Posterior cingulate gyrus (tissue), 11 donors: ENCODE measurements around the gene AKNA.
A peak's percentile ranks its signal among the peaks of the same experiment; 100 is the strongest.
"Not testable (repeated sequence)": the region's sequence is repeated elsewhere in the genome, so short reads cannot be mapped to it uniquely, and the experiment has no call there.

Experiments
- DNase-seq, 10 donors: peaks; one replicate each; pipeline versions ENCODE4 v3.0.0 to v3.0.0-alpha.2; 2020 to 2021; ENCODE audit warnings: mixed read lengths in 3 of 10
- intact Hi-C: fragments of 100-400 bp; cut with DNase I; formaldehyde crosslinking; loops from one replicate; pipeline ENCODE4 v1.15.1; 2023

AKNA gene

GRCh38 chr9:114347675-114348074, 40.1 kb downstream of the AKNA start:
- DNase-seq, result peak in 9 of 10 donors; percentile 44 to 96 (median 70)
- intact Hi-C loops, result loop anchor here (10.0 kb wide), 1 partner anchor 237 kb away; the partner anchor contains the start of gene ATP6V1G1

GRCh38 chr9:114346146-114346545, 41.6 kb downstream of the AKNA start:
- DNase-seq, result peak in 1 of 10 donors; percentile 43
- intact Hi-C loops, result loop anchor here (10.0 kb wide), 1 partner anchor 239 kb away; the partner anchor contains the start of gene ATP6V1G1

- intact Hi-C loops, result loop anchor here (10.0 kb wide), 1 partner anchor 239 kb away; the partner anchor contains the start of gene ATP6V1G1
- DNase-seq, result no peak
These were observed 42.2 kb downstream of the AKNA start for GRCh38 chr9:114345493-114346065.

- intact Hi-C loops, result loop anchor here (10.0 kb wide), 1 partner anchor 240 kb away; the partner anchor contains the start of gene ATP6V1G1
- DNase-seq, result no peak
These were observed 43.1 kb downstream of the AKNA start for GRCh38 chr9:114344692-114345091.

- intact Hi-C loops, result loop anchor here (10.0 kb wide), 1 partner anchor 241 kb away; the partner anchor contains the start of gene ATP6V1G1
- peak in 1 of 10 donors; percentile 67 for DNase-seq
These were observed 43.6 kb downstream of the AKNA start for GRCh38 chr9:114344188-114344566.

GRCh38 chr9:114343471-114344187, 44.2 kb downstream of the AKNA start:
- intact Hi-C loops, result loop anchor here (10.0 kb wide), 1 partner anchor 241 kb away; the partner anchor contains the start of gene ATP6V1G1
- DNase-seq, result peak in 1 of 10 donors; percentile 66

GRCh38 chr9:114342755-114343440, 44.9 kb downstream of the AKNA start:
- no peak for DNase-seq
- intact Hi-C loops, result loop anchor here (10.0 kb wide), 1 partner anchor 242 kb away; the partner anchor contains the start of gene ATP6V1G1

GRCh38 chr9:114341991-114342390, 45.8 kb downstream of the AKNA start:
- DNase-seq, result no peak
- intact Hi-C loops, result loop anchor here (10.0 kb wide), 1 partner anchor 243 kb away; the partner anchor contains the start of gene ATP6V1G1

- intact Hi-C loops, result loop anchor here (10.0 kb wide), 1 partner anchor 244 kb away; the partner anchor contains the start of gene ATP6V1G1
These were observed 46.5 kb downstream of the AKNA start for GRCh38 chr9:114341152-114341830.

GRCh38 chr9:114339130-114339908, 48.5 kb downstream of the AKNA start:
- intact Hi-C loops, result loop anchor here (2.0 kb wide), 1 partner anchor 313 kb away; no protein-coding TSS in a partner anchor
- peak in 6 of 10 donors; percentile 37 to 93 (median 60) for DNase-seq

More at GRCh38 chr9:114341152-114341830, 46.5 kb downstream of the AKNA start:
- peak in 1 of 10 donors; percentile 72 for DNase-seq

- intact Hi-C loops, result loop anchor here (2.0 kb wide), 1 partner anchor 315 kb away; no protein-coding TSS in a partner anchor
- no peak for DNase-seq
These were observed 49.6 kb downstream of the AKNA start for GRCh38 chr9:114338187-114338586.

- intact Hi-C loops, result no loop called here
- DNase-seq, result peak in 1 of 10 donors; percentile 81
These were observed 50.9 kb downstream of the AKNA start for GRCh38 chr9:114336699-114337395.

- intact Hi-C loops, result no loop called here
- DNase-seq, result peak in 1 of 10 donors; percentile 62
These were observed 51.6 kb downstream of the AKNA start for GRCh38 chr9:114336157-114336556.

GRCh38 chr9:114335745-114336144, 52.0 kb downstream of the AKNA start:
- intact Hi-C loops, result no loop called here
- DNase-seq, result peak in 1 of 10 donors; percentile 56

- DNase-seq, result peak in 1 of 10 donors; percentile 72
- intact Hi-C loops, result no loop called here
These were observed 53.3 kb downstream of the AKNA start for GRCh38 chr9:114334490-114334889.

GRCh38 chr9:114333718-114334117, 54.1 kb downstream of the AKNA start:
- DNase-seq, intact Hi-C loops: not testable (repeated sequence)

GRCh38 chr9:114332474-114333040, 55.2 kb downstream of the AKNA start:
- intact Hi-C loops, result not testable (repeated sequence)
- peak in 1 of 10 donors; percentile 24 for DNase-seq
